Upper lobe of left lung (tissue), 4 donors: Measurements from ENCODE around the gene ISM2.

Experiments used
- CTCF ChIP-seq, 6 experiments: fragments of 450-650 bp in 4 of 6; fragments of 200-600 bp in 2 of 6; sonication (generic) in 2 of 6; IDR thresholded peaks; one replicate each; pipeline ENCODE4 v1.5.1; 2016 to 2019; ENCODE audit warnings: antibody characterized with exemption in 6 of 6
- POLR2A ChIP-seq, 4 donors: fragments of 450-650 bp; IDR thresholded peaks; one replicate each; pipeline ENCODE4 v1.5.1; 2016 to 2017; ENCODE audit warnings: antibody characterized with exemption in 4 of 4, mild to moderate bottlenecking in 2 of 4

- TF ChIP-seq POLR2A (IDR thresholded peaks at IDR 0.05) (no peak), CTCF (IDR thresholded peaks at IDR 0.05) (no peak)
Measured at GRCh38 chr14:77426396-77426795, 72.2 kb downstream of the ISM2 start.
